SIG-M5 treated with dmso at 0.1 percent for 504 hours (cell line): Measurements from ENCODE around the gene GNAS-AS1.
A peak's percentile ranks its signal among the peaks of the same experiment; 100 is the strongest.

Experiments used
- DNase-seq: peaks from one replicate; lab custom pipeline; 2025; ENCODE audit not compliant: unreplicated experiment; lab: John Stamatoyannopoulos, UW

GNAS-AS1 gene

GRCh38 chr20:58850693-58851174, at the start of gene GNAS-AS1:
Gene GNAS-AS1 (minus strand): TSS chr20:58850902.
- peak; percentile 30 for DNase-seq

- no peak for DNase-seq
Measured at GRCh38 chr20:58900397-58900796, 49.7 kb upstream of the GNAS-AS1 start.

DNA sequence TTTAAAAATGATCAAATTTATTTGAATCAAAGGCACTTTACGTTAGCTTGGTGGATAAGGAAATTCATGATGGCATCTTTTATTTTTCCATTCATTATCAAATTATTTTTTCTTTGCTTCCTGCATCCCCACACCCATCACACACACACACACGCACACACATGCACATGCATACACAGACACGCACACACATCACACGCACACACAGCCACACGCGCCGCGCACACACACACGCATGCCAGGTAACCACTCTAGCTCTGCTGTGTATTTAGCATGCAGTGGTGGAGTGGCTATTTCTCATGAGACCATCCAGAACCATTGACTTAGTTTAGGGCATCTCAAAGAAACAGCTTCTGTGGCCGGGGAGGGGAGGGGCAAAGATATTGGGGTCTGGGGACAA, 48.8 kb upstream of the GNAS-AS1 start:
- no peak for DNase-seq

GRCh38 chr20:58898629-58899408, 48.1 kb upstream of the GNAS-AS1 start:
- DNase-seq = no peak

DNA sequence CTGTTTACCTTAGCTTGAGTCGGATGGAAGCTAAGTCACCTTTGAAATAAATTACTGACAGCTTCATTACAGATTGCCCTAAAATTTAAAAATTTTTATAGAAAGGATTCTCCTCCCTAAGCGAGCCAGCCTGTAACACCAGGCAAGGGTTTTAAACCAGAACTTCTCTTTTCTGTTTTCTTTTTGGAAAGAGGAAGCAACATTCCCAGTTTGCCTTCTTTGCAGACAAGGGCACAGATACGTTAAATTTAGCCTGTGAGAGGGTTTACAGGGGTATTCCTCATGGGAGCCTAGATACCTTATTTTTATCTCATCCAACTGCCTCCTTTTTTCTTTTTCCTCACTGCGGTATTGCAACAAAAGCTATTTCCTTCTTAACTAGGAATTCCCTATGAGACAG, 46.8 kb upstream of the GNAS-AS1 start:
- DNase-seq = no peak

DNA sequence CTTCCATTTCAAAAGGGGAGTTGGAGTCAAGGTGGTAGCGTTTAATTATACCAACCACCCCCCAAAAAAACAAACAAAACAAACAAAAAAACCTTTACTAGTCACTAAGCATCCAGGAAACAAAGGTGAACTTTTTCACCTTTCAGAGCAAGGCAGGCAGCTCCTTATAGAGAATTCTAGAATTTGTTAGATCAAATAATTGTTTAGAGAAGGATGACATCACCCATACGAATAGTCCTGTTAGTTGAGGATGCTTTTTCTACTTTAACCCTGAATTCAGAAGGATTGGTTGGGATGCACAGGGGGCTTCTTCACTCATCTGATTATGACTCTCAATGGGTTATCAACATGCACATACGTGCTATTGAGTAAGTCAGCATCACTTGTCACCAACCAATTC, 46.1 kb upstream of the GNAS-AS1 start:
- no peak for DNase-seq

DNA sequence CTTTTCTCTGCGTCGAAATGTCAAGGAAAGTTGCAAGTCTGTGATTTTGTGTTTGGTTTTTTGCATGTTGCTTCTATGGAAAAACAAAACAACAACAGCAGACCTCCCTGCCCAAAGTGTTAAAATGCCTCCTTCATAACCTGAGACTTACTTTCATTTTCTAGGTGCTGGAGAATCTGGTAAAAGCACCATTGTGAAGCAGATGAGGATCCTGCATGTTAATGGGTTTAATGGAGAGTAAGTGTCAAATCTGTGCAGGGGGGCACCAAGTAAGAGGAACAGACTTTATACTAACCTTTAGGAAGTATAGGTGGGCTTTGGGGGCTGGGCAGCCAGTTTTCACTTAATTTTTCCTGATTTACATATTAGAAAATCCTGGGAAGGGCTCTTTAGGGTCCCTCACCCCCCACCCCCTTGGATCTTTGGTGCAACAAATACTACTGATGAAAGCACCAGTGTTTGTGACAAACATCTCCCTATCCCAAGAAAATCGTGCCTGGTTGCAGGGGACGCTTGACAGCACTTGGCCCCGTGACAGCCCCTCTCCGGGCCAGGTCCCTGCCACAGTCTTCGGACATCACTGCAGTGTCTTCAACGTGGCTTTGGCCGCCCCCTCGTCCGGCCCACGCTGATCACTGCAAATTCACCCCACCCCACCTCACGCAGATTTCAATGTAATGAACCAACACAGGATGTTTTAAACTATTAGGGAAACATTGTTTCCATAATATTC, 44.9 kb upstream of the GNAS-AS1 start:
- DNase-seq = no peak

GRCh38 chr20:58894652-58895447, 44.1 kb upstream of the GNAS-AS1 start:
- DNase-seq = no peak

DNA sequence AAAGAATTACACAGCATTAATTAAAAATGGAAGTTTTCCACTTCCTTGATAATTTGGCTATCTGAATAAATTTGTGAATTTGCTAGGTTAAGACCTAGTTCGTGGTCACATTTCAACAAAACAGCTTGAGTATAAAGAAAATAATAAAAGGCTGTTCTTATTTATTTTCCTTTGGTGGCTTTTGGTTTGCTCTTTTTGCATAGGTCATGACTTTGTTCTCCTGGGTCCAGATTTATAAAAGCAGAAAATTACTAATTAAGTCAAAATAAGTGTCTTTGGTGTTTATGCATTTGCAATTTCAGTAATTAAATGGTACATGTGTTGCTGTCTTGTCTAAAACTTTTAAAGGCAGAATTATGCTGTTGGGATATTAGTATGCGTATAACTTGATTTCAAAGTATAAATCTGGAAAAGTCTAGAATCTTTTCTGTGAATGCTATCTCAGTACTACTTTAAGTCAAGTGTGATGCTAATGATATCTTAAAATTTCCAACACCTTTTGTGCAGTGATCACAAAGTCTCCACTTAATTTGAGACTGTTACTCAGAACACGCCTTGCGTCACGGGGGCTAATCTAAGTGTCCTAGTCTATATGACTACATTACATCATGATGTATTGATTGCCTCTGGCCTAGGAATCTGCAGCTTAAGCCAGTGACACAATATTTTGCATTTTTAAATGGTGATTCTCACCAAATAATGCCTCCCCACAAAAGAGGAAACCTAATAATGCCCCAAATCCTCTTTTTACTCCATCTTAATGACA, 42.8 kb upstream of the GNAS-AS1 start:
- peak; percentile 50 for DNase-seq

DNA sequence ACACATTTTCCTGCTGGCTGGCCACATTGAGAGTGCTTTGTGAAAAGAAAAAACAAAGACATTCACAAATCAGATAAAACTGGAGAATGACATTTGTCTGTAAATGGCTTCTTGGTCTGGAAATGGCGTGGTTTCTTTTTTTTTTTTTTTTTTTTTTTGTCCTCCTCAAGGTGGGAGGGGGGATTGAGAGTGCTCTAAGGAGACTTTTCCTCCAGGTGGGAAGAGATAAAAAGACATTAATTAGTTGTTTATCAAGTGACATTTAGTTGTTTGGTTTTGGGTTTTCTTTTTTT, 42.2 kb upstream of the GNAS-AS1 start:
- peak; percentile 48 for DNase-seq

DNA sequence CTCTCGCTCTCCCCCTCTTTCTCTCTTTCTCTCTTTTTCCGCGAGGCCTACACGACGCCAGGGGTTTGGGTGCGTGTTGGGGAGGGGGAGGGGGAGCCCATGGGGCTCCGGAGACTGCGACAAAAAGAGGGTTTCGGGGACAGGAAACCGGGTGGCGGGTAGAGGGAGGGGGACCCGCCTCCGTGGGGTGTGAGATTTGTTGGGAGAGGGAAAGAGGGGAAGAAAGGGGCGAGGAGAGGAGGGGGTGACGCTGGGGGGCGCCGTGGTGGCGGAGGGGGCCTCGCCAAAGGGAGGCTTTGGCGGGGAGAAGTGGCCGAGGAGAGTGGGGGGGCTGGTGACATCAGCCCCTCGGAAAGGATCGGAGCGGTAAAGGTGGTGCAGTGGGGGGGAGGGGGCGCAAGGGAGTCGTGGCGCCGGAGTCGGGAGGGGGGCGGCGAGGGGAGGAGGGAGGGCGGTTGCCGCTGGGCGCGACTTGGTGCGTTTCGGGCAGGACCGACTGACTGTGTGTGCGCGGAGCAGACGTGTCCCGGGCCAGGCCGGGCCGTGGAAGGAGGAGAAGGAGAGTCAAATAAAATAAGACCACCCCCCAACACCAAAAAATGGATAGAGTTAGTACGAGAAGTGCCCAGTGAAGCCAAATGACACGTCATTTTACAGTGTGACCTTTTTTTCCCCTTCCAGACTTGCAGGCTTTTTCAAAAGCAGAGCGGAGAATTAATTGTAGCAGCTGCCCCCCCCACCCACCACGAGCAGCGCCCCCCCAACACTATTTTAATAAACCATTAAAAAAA, 41.6 kb upstream of the GNAS-AS1 start:
- DNase-seq = peak; percentile 79

GRCh38 chr20:58891718-58892140, 41.0 kb upstream of the GNAS-AS1 start:
- peak; percentile 53 for DNase-seq

- peak; percentile 70 for DNase-seq
Measured at GRCh38 chr20:58891086-58891717, 40.5 kb upstream of the GNAS-AS1 start.

DNA sequence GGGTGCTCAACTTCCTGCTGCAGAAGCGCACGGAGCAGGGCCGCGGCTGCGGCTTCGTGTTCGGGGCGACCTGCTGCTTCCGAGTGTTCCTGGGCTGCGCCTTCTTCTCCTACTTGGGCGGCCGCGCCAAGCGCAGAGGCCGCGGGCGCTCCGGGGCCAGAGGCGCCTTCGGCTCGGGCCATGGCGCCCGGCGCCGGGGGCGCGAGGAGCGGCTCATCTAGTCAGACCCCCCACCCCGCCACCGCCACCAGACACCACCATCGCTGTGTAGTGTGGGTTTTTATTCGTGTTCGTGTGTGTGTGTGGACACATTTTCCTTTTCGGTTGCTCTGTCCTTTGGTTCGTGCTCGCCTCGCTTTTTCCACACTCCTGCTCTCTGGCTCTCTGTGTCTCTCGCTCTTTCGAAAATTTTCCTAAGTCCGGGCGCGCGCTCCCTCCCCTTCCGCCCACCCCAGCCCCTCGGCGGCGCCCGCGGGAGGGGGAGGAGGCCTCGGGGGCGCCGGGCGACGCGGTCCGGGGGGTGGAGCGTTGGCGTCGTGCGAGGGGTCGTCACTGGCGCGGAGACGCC, 39.9 kb upstream of the GNAS-AS1 start:
- DNase-seq = peak; percentile 79

- DNase-seq = peak; percentile 42
Measured at GRCh38 chr20:58889798-58890517, 39.3 kb upstream of the GNAS-AS1 start.

DNA sequence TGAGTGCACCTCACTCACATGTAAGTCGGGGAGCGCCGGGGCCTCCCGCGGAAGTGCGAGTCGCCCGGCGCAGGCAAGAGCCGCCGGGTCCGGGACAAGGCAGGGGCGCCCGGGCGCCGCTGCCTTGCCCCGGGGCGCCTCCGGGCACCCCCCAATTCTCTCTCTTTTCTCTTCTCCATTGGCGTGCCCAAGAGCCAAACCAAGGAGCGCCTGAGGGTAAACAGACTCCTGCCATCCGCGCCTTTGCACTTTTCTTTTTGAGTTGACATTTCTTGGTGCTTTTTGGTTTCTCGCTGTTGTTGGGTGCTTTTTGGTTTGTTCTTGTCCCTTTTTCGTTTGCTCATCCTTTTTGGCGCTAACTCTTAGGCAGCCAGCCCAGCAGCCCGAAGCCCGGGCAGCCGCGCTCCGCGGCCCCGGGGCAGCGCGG, 38.6 kb upstream of the GNAS-AS1 start:
- no peak for DNase-seq

DNA sequence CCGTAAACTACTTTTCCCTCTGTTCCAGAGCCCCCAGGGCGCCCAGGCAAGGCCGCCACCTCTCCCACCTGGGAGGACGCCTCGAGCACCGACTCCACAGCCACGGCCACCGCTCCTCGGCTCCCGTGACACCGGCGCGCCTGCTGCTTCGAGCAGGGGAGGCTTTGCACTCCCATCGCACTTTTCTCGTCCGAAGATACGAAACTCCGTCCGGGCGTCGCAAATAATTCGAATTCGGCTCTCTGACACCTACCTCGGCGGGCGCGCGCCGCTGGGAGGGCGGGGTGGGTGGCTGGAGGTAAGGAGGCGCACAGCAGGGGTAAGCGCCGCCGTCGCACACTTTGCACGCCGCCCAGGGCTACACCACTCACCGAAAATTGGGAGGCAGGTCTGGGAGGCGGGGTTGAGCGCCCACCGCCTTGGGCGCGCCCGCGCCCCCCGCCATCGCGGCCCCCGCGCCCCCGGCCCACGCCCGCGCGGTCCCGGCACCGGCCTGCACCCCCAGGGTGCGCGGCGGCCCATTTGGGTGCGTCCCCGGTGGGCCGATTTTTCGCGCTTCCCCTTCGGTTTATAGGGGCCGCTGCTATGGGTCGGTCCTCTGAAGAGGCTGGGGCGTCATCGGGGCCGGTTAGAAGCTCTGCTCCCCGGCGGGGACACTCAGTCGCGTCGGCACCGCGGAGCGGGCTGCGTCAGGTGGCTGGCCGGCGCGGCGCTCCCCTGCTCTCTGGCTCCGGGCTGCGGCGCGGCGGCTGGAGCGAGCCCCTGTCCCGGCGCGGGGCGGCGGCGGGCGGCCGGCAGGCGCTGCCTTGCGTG, 38.0 kb upstream of the GNAS-AS1 start:
- DNase-seq = peak; percentile 63

GRCh38 chr20:58888103-58888502, 37.4 kb upstream of the GNAS-AS1 start:
- DNase-seq = no peak
